Measurements from ENCODE around the gene VPS13D. TPM values are rescaled to one million over a fixed set of nuclear protein-coding genes. Genes with fewer than 3 reads are reported as not detected.

The VPS13D gene
- total and polyA plus RNA-seq, 4 donors, result 10.2 to 68.3 (median 12.6) TPM

GRCh38 chr1:12457771-12458170, 227.9 kb downstream of the VPS13D start:
- Histone ChIP-seq H3K27me3 (ENCODE audit: control insufficient read depth in 4 of 4, insufficient read depth in 4 of 4, low read length in 3 of 4) (no peaks in the 10 kb centered on the region), H3K36me3 (ENCODE audit: control insufficient read depth in 4 of 4, insufficient read depth in 3 of 4, low read depth in 1 of 4, low read length in 3 of 4) (no peaks in the 10 kb centered on the region), H3K4me3 (ENCODE audit: low read depth in 1 of 3, low read length in 3 of 3) (no peak overlapping the region), H3K9me3 (ENCODE audit: control insufficient read depth in 4 of 4, low read length in 3 of 4) (no peaks in the 10 kb centered on the region), H3K4me1 (ENCODE audit: control insufficient read depth in 4 of 4, insufficient read depth in 4 of 4, low read length in 3 of 4) (peaks cover 13 to 66% (median 53%) of the 10 kb centered on the region in 4 donors), H3K9ac (ENCODE audit: low read depth in 1 of 2, low read length in 2 of 2) (no peak overlapping the region), H3K27ac (ENCODE audit: low read depth in 1 of 2, low read length in 2 of 2) (peak overlapping the region; percentile 22 to 84)
- no peak for DNase-seq (ENCODE audit: low spot score)
- 28% methylated on average over 4 of the region's 4 CpGs for WGBS
- no peak for TF ChIP-seq CTCF (IDR thresholded peaks at IDR 0.05; ENCODE audit: low read depth, low read length, missing input control)
- no peak for TF ChIP-seq YY1 (IDR thresholded peaks at IDR 0.05)
- no peak for TF ChIP-seq RAD21 (IDR thresholded peaks at IDR 0.05)
- TF ChIP-seq FOXA2 (IDR thresholded peaks at IDR 0.05), result no peak
- peak in 1 of 2 donors; percentile 33 for TF ChIP-seq JUND (IDR thresholded peaks at IDR 0.05)
- TF ChIP-seq MAX (IDR thresholded peaks at IDR 0.05), result no peak
- TF ChIP-seq TAF1 (conservative IDR thresholded peaks at IDR 0.05), result no peak
- TF ChIP-seq EGR1 (IDR thresholded peaks at IDR 0.05; ENCODE audit: low read depth in 2 of 2), result no peak
- no peak for TF ChIP-seq FOXA1 (IDR thresholded peaks at IDR 0.05)
- no peak for TF ChIP-seq ZBTB33 (IDR thresholded peaks at IDR 0.05)
- TF ChIP-seq HNF4A (conservative IDR thresholded peaks at IDR 0.05), result peak; percentile 65 to 76
- TF ChIP-seq ATF3 (IDR thresholded peaks at IDR 0.05), result no peak
- TF ChIP-seq GABPA (IDR thresholded peaks at IDR 0.05 in 1 of 2, conservative IDR thresholded peaks at IDR 0.05 in 1 of 2), result no peak
- peak; percentile 28 to 73 for TF ChIP-seq RXRA (IDR thresholded peaks at IDR 0.05)
- peak; percentile 18 for TF ChIP-seq SP1 (IDR thresholded peaks at IDR 0.05)
- TF ChIP-seq HNF4G (IDR thresholded peaks at IDR 0.05), result no peak
- no peak for TF ChIP-seq NR2F2 (IDR thresholded peaks at IDR 0.05)
- TF ChIP-seq REST (IDR thresholded peaks at IDR 0.05), result peak; percentile 20

Measured in liver (tissue), 9 donors.